HepG2 (cell line): ENCODE data around the gene NBPF1. TPM values are rescaled to one million over a fixed set of nuclear protein-coding genes. Genes with fewer than 3 reads are reported as not detected.
"Not testable (repeated sequence)": the region's sequence is repeated elsewhere in the genome, so short reads cannot be mapped to it uniquely, and the experiment has no call there.

ENCODE experiments used
- ATAC-seq: fragments of 200-7000 bp; cut with Tn5 transposase; 3 replicates; pipeline ENCODE4 v1.9.1; 2020; ENCODE audit warnings: mild to moderate bottlenecking, moderate library complexity
- BruUV-seq: library from RNA; stranded (reverse); fragments of 400-500 nt; replicated peaks from 2 replicates; lab custom pipeline; 2021; lab: Mats Ljungman, UMichigan
- CTCF ChIA-PET: fragments of 300-600 bp; formaldehyde crosslinking; extraction: SDS; loops from one replicate; lab custom pipeline; 2021; ENCODE audit warnings: low total read pairs, inconsistent platforms, low intra/inter-chr PET ratio; lab: Yijun Ruan, JAX
- POLR2A ChIA-PET: fragments of 350-600 bp; sonication (Branson Sonifier 250); formaldehyde crosslinking; loops from one replicate; lab custom pipeline; 2020; ENCODE audit warnings: antibody characterized with exemption, inconsistent platforms; lab: Yijun Ruan, JAX
- DNase-seq: peaks from one replicate; pipeline ENCODE4 v3.0.0-alpha.2; 2015; ENCODE audit warnings: low spot score
- FAIRE-seq: peaks from 3 replicates; lab custom pipeline; 2011; peaks lifted over from hg19 to GRCh38; lab: Jason Lieb, UNC
- H2AFZ ChIP-seq: one replicate; pipeline ENCODE4 v1.6.1; 2011; ENCODE audit warnings: low read length, inconsistent platforms
- H3K27ac ChIP-seq: fragments of 300-600 bp; 3 replicates; pipeline ENCODE4 v1.8.0; 2011; ENCODE audit warnings: mixed run types, mild to moderate bottlenecking, mixed read lengths, low read length, inconsistent platforms; ENCODE audit not compliant: insufficient read depth; ENCODE audit errors: extremely low read length
- H3K27me3 ChIP-seq, 2 experiments: fragments of 200-600 bp in 1 of 2; 2 replicates in 1 of 2; 3 replicates in 1 of 2; pipeline versions ENCODE4 v1.6.0 to v1.8.0; 2011; ENCODE audit warnings: low read length in 2 of 2, mild to moderate bottlenecking in 2 of 2, moderate library complexity in 2 of 2, inconsistent platforms in 1 of 2; ENCODE audit not compliant: insufficient read depth in 2 of 2, control insufficient read depth in 1 of 2
- H3K36me3 ChIP-seq, 2 experiments: fragments of 200-600 bp in 1 of 2; replicated peaks in 1 of 2; 2 replicates in 1 of 2; 3 replicates in 1 of 2; pipeline versions ENCODE4 v1.5.1 to v1.8.0; 2011; ENCODE audit warnings: low read length in 2 of 2, inconsistent platforms in 1 of 2; ENCODE audit not compliant: insufficient read depth in 2 of 2, control insufficient read depth in 1 of 2
- H3K4me1 ChIP-seq: 2 replicates; pipeline ENCODE4 v1.5.1; 2012; ENCODE audit warnings: low read length, inconsistent platforms; ENCODE audit not compliant: insufficient read depth
- H3K4me2 ChIP-seq: 2 replicates; pipeline ENCODE4 v1.6.0; 2011; ENCODE audit warnings: low read depth, low read length, inconsistent platforms
- H3K4me3 ChIP-seq, 3 experiments: fragments of 200-600 bp in 1 of 3; sonication (generic), shearing (Covaris generic) in 1 of 3; replicated peaks in 1 of 3; 2 replicates each; pipeline ENCODE4 v1.5.1; 2011 to 2016; ENCODE audit warnings: low read length in 3 of 3, inconsistent platforms in 2 of 3, low read depth in 2 of 3, mild to moderate bottlenecking in 2 of 3, control low read depth in 1 of 3, mixed read lengths in 1 of 3; ENCODE audit not compliant: insufficient read depth in 1 of 3
- H3K79me2 ChIP-seq: one replicate; pipeline ENCODE4 v1.6.1; 2011; ENCODE audit warnings: low read length, inconsistent platforms; ENCODE audit not compliant: insufficient read depth
- H3K9ac ChIP-seq: 2 replicates; pipeline ENCODE4 v1.6.0; 2011; ENCODE audit warnings: mild to moderate bottlenecking, low read depth, low read length, inconsistent platforms; ENCODE audit not compliant: insufficient read depth
- H3K9me3 ChIP-seq: 2 replicates; pipeline ENCODE4 v1.5.1; 2012; ENCODE audit warnings: mild to moderate bottlenecking, low read length
- H4K20me1 ChIP-seq: 2 replicates; pipeline ENCODE4 v1.6.0; 2011; ENCODE audit warnings: inconsistent platforms, mild to moderate bottlenecking, low read length, moderate library complexity; ENCODE audit not compliant: insufficient read depth
- E2F1 ChIP-seq: sonication (generic); formaldehyde crosslinking; IDR thresholded peaks from 2 replicates; pipeline ENCODE4 v1.5.0; 2020; ENCODE audit warnings: missing genetic modification reagents
- GABPB1 ChIP-seq: IDR thresholded peaks from 2 replicates; pipeline ENCODE4 v1.6.1; 2016; ENCODE audit warnings: mild to moderate bottlenecking, missing genetic modification reagents, moderate library complexity, missing compliant biosample characterization
- ZBED4 ChIP-seq: sonication (generic); formaldehyde crosslinking; IDR thresholded peaks from 2 replicates; pipeline ENCODE4 v1.4.0; 2020; ENCODE audit warnings: missing genetic modification reagents, borderline replicate concordance
- ZNF629 ChIP-seq: sonication (generic); formaldehyde crosslinking; conservative IDR thresholded peaks from 2 replicates; pipeline ENCODE4 v1.5.0; 2020; ENCODE audit warnings: missing genetic modification reagents
- WGBS: methylation state at CpG from one replicate; pipeline ENCODE4 v1.1.6; 2017; ENCODE audit warnings: low lambda C conversion rate; 5-methylcytosine and 5-hydroxymethylcytosine counted together
- in situ Hi-C: cut with HindIII; loops from 2 replicates; pipeline ENCODE4 v1.10.0; 2017; ENCODE audit warnings: low pct_unique_long_range_greater_than_20kb; ENCODE audit not compliant: extremely low pct_ligation_motif_present
- intact Hi-C: fragments of 100-400 bp; cut with micrococcal nuclease; formaldehyde crosslinking; loops from one replicate; pipeline ENCODE4 v1.10.0; 2022; ENCODE audit not compliant: unreplicated experiment
- polyA plus RNA-seq, 8 experiments: library from polyadenylated mRNA; depleted of rRNA in 3 of 8; stranded (reverse) in 7 of 8; unstranded in 1 of 8; fragments of >200 nt; fragmentation: Illumina TruSeq in 4 of 8; extraction: Trizol in 4 of 8; gene quantifications; 2 replicates each; pipeline versions ENCODE4 v1.2.1 to v1.2.3, GENCODE V29; 2011 to 2016; ENCODE audit warnings: low read depth in 4 of 8, missing spikeins in 1 of 8, mixed read lengths in 1 of 8; ENCODE audit not compliant: insufficient read depth in 1 of 8
- total RNA-seq, 5 experiments: library from RNA; depleted of rRNA; stranded (reverse); fragments of >200 nt; fragmentation: Illumina TruSeq; extraction: Trizol; gene quantifications; 2 replicates each; pipeline ENCODE4 v1.2.3, GENCODE V29; 2016; ENCODE audit warnings: low read depth in 1 of 5

The NBPF1 gene
- total and polyA plus RNA-seq, 2 of the 13 experiments (the other 11 are each of a cell fraction or from before 2014, with no cell fraction given): 30.3 to 35.6 TPM

GRCh38 chr1:16535487-16535886, 77.9 kb downstream of the NBPF1 start:
- POLR2A ChIA-PET: interaction anchor here (1.0 kb wide), 1 partner anchor 22 kb away, joined by 4 read pairs; no protein-coding TSS in a partner anchor
- H2AFZ ChIP-seq, FAIRE-seq, H3K27ac ChIP-seq, DNase-seq, in situ Hi-C loops, H3K9ac ChIP-seq, H4K20me1 ChIP-seq, H3K4me2 ChIP-seq, H3K36me3 ChIP-seq, H3K4me3 ChIP-seq, CTCF ChIA-PET, ATAC-seq, H3K27me3 ChIP-seq, intact Hi-C loops, H3K9me3 ChIP-seq, H3K79me2 ChIP-seq, BruUV-seq: not testable (repeated sequence)
- WGBS: 84% methylated on average over 34 of the region's 34 CpGs
- H3K4me1 ChIP-seq: peaks cover 20% of the 10 kb centered on the region
- peak; percentile 11; the same call in 1 of the 2 replicates for TF ChIP-seq GABPB1 (CRISPR knock-in tag)

- TSS peak; percentile 100 for BruUV-seq
- Histone ChIP-seq H3K4me2 (peak overlapping the region; percentile 62), H3K4me1 (peaks cover 15% of the 10 kb centered on the region; the same call in 1 of the 2 replicates), H3K4me3 (peak overlapping the region in 2 of 3 experiments; percentile 49 to 61; a peak in 3 of 6 replicates)
- H3K27me3 ChIP-seq, in situ Hi-C loops, H3K9me3 ChIP-seq, intact Hi-C loops, H3K27ac ChIP-seq, H3K9ac ChIP-seq, H2AFZ ChIP-seq, H3K79me2 ChIP-seq, H4K20me1 ChIP-seq, CTCF ChIA-PET, H3K36me3 ChIP-seq: not testable (repeated sequence)
- ATAC-seq (peak; percentile 96), DNase-seq (peak; percentile 77), FAIRE-seq (peak; percentile 50)
- 60% methylated on average over 23 of the region's 43 CpGs for WGBS
- POLR2A ChIA-PET: interaction anchor here (1.0 kb wide), 1 partner anchor 21 kb away, joined by 4 read pairs; no protein-coding TSS in a partner anchor
- TF ChIP-seq ZBED4 (CRISPR knock-in tag): peak; percentile 36; the same call in 1 of the 2 replicates
- 0 out of 2 replicates have a peak, but pooled peaks have one; percentile 39 for TF ChIP-seq E2F1 (CRISPR knock-in tag)
- peak; percentile 54 for TF ChIP-seq ZNF629
Observed at GRCh38 chr1:16534829-16535456, 78.4 kb downstream of the NBPF1 start.
